RWPE1 (cell line): Measurements from ENCODE around the gene IFNA16.
A peak's percentile ranks its signal among the peaks of the same experiment; 100 is the strongest.
"Not testable (repeated sequence)": the region's sequence is repeated elsewhere in the genome, so short reads cannot be mapped to it uniquely, and the experiment has no call there.

Experiments
- CTCF ChIA-PET: fragments of 350-600 bp; sonication (Branson Sonifier 250); formaldehyde crosslinking; extraction: SDS; loops from one replicate; lab custom pipeline; 2021; lab: Yijun Ruan, JAX
- POLR2A ChIA-PET: fragments of 400-600 bp; formaldehyde crosslinking; extraction: SDS; loops from one replicate; lab custom pipeline; 2020; ENCODE audit warnings: antibody characterized with exemption; ENCODE audit not compliant: low non-redundant PET; lab: Yijun Ruan, JAX
- DNase-seq: peaks from one replicate; pipeline ENCODE4 v3.0.0; 2012; ENCODE audit warnings: low spot score
- H3K27ac ChIP-seq: fragments of 450-650 bp; 2 replicates; pipeline ENCODE4 v1.5.1; 2017
- CTCF ChIP-seq: fragments of 450-650 bp; conservative IDR thresholded peaks from 2 replicates; pipeline ENCODE4 v1.5.1; 2017; ENCODE audit warnings: low read depth, mild to moderate bottlenecking

IFNA16 gene

GRCh38 chr9:21194867-21195776 is 22.0 kb downstream of the IFNA16 start:
- peak; percentile 72 for TF ChIP-seq CTCF
- CTCF ChIA-PET, result interaction anchor here (0.6 to 1.2 kb wide), 10 partner anchors 21 to 1616 kb away, joined by 3 to 4 read pairs (median 3); no protein-coding TSS in a partner anchor
- H3K27ac ChIP-seq, result not testable (repeated sequence)

DNA sequence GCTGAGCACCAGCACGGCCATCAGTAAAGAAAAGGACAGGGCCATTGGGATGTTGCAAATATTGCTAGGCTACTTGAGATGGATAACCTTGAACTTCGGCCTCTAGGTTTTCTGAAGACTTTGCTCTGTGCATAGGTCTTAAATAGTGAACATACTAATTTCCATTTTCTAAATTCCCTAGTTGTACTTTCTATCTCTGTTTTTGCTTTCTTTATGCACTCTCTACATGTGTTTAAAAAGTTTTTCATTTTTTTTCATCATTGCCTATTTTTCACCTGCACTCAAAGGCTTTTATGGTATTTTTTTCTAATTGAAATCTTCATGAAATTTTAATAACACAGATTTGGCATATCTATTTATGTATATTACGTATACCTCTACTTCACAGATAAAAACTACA is 29.6 kb downstream of the IFNA16 start, which contains the start of gene IFNA4:
IFNA4 (minus strand) TSS at position 101 of the 400 bp plus-strand sequence; CDS start at position 45, 56 bp downstream.
- H3K27ac ChIP-seq, DNase-seq, CTCF ChIA-PET, POLR2A ChIA-PET: not testable (repeated sequence)

More at GRCh38 chr9:21194867-21195776, 22.0 kb downstream of the IFNA16 start:
- DNase-seq, POLR2A ChIA-PET: not testable (repeated sequence)

DNA sequence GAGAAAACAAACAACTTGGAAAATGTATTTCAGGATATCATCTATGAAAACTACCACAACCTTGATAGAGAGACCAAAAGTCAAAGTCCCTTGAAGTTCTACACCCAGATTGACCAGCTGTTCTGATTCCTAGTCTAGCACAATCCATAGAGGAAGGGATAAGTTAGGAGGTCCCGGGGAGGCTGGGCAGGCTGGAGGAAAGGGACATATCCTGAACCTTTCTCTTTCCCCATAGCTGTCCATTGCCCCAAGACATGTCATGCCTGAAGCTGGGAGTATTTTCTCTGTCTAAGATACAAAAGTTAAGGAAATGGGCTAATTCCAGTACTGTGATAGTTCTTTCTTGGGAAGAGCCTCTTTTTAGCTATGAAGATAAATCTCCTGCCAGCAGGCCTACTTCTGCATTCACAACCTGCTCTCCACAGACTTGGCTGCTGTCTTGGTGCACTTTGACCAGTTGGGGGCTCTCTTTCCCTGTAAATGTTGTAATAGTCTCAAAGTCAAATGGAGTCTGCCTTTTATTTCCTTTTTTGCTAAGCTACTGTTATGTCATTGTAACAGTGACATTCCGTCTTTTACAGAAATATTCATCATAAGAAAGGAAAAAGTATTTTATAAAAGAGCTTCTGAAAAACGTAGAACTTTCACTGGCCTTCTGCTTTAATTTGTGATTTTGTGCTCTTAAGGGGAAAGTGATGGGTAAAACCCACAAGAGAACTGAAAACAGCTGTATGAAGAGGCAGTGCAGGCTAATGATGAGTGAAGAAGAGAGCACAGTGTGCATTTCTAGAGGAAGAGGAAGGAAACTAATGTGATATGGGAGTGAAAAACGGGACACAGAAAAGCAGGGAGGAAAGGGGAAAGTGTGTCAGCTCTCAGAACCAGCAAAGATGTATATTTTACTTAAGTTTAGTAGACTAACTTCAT is 34.0 kb downstream of the IFNA16 start:
- TF ChIP-seq CTCF, result peak; percentile 55
- CTCF ChIA-PET, result interaction anchor here (0.6 to 0.7 kb wide), 2 partner anchors 49 to 824 kb away, joined by 3 read pairs; no protein-coding TSS in a partner anchor
- H3K27ac ChIP-seq, DNase-seq, POLR2A ChIA-PET: not testable (repeated sequence)

GRCh38 chr9:21174671-21175070 is 42.4 kb downstream of the IFNA16 start:
- H3K27ac ChIP-seq, result no peak overlapping the region
- no peak for TF ChIP-seq CTCF
- ChIA-PET POLR2A (no interaction called here), CTCF (interaction anchor here (0.6 kb wide), 1 partner anchor 479 kb away, joined by 3 read pairs; no protein-coding TSS in a partner anchor)
- peak; percentile 11 for DNase-seq

DNA sequence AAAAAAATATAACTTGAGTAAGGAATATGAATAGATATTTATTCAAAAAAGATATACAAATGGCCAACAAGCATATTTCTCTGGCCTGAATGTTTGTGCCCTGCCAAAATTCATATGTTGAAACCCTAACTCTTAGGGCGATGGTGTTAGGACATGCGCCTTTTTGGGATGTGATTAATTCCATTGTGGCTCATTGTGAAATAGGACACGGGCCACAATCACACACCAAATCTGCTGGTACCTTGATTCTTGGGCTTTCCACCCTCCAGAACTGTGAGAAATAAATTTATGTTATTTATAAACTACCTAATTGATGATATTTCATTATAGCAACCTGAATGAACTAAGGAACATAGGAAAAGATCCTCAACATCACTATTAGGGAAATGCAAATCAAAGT is 45.0 kb downstream of the IFNA16 start:
- TF ChIP-seq CTCF, result no peak
- POLR2A ChIA-PET, result no interaction called here

GRCh38 chr9:21171351-21171750 is 45.8 kb downstream of the IFNA16 start:
- no peak for TF ChIP-seq CTCF
- ChIA-PET POLR2A (no interaction called here), CTCF (no interaction called here)
- H3K27ac ChIP-seq, result no peak overlapping the region
- no peak for DNase-seq

More for the DNA sequence above, 45.0 kb downstream of the IFNA16 start:
- DNase-seq, result no peak
- no peak overlapping the region for H3K27ac ChIP-seq
- CTCF ChIA-PET, result no interaction called here

GRCh38 chr9:21166560-21166959 is 50.6 kb downstream of the IFNA16 start, which contains the start of gene IFNA21:
Gene IFNA21, minus strand, starts transcription at chr9:21166660. Its CDS starts 48 bp downstream, at chr9:21166612.
- POLR2A ChIA-PET, H3K27ac ChIP-seq, DNase-seq, CTCF ChIA-PET: not testable (repeated sequence)
